HG03442 (cell line): ENCODE data around the gene FBXW8.
A peak's percentile ranks its signal among the peaks of the same experiment; 100 is the strongest.

Experiments
- ATAC-seq: cut with Tn5 transposase; IDR thresholded peaks from one replicate; pipeline ENCODE4 v1.9.1; 2021; ENCODE audit warnings: mild to moderate bottlenecking, moderate library complexity; ENCODE audit not compliant: unreplicated experiment

The FBXW8 gene

GRCh38 chr12:116910645-116911451 is at the start of gene FBXW8:
TSS of gene FBXW8 (plus strand) at chr12:116910950. CDS start at chr12:116911038, 88 bp downstream.
- ATAC-seq: peak; percentile 86

GRCh38 chr12:116861320-116861719 is 49.4 kb upstream of the FBXW8 start:
- peak; percentile 82 for ATAC-seq

- no peak for ATAC-seq
Measured at GRCh38 chr12:116862167-116862566, 48.6 kb upstream of the FBXW8 start.

GRCh38 chr12:116863275-116863767 is 47.4 kb upstream of the FBXW8 start:
- ATAC-seq: no peak

- no peak for ATAC-seq
Measured at GRCh38 chr12:116864371-116865160, 46.2 kb upstream of the FBXW8 start.

- no peak for ATAC-seq
Measured at GRCh38 chr12:116867523-116867922, 43.2 kb upstream of the FBXW8 start.

- no peak for ATAC-seq
Measured at GRCh38 chr12:116870306-116870705, 40.4 kb upstream of the FBXW8 start.

GRCh38 chr12:116874324-116874995 is 36.3 kb upstream of the FBXW8 start:
- ATAC-seq: no peak

GRCh38 chr12:116876151-116876869 is 34.4 kb upstream of the FBXW8 start:
- ATAC-seq: no peak

GRCh38 chr12:116878567-116879508 is 31.9 kb upstream of the FBXW8 start:
- no peak for ATAC-seq

- ATAC-seq: no peak
Measured at GRCh38 chr12:116879509-116880212, 31.1 kb upstream of the FBXW8 start.

GRCh38 chr12:116880213-116880816 is 30.4 kb upstream of the FBXW8 start:
- ATAC-seq: no peak

- ATAC-seq: peak; percentile 53
Measured at GRCh38 chr12:116880817-116881324, 29.9 kb upstream of the FBXW8 start.

GRCh38 chr12:116881325-116881876 is 29.3 kb upstream of the FBXW8 start, which contains the start of gene HRK:
TSS of gene HRK (minus strand) at chr12:116881441. CDS start at chr12:116881307, 134 bp downstream.
- no peak for ATAC-seq

- ATAC-seq: no peak
Measured at GRCh38 chr12:116881877-116882507, 28.8 kb upstream of the FBXW8 start.

- ATAC-seq: no peak
Measured at GRCh38 chr12:116882742-116883141, 28.0 kb upstream of the FBXW8 start.

- ATAC-seq: no peak
Measured at GRCh38 chr12:116884871-116885270, 25.9 kb upstream of the FBXW8 start.
